Keratinocyte (primary cell): ENCODE results near the gene CHCHD1. TPM values are rescaled to one million over a fixed set of nuclear protein-coding genes. Genes with fewer than 3 reads are reported as not detected.

Source experiments
- DNase-seq: peaks from one replicate; pipeline ENCODE4 v3.0.0-alpha.2; 2011; ENCODE audit warnings: low read depth, missing footprints, low spot score
- FAIRE-seq: peaks from 2 replicates; lab custom pipeline; 2011; peaks lifted over from hg19 to GRCh38; lab: Jason Lieb, UNC
- H2AFZ ChIP-seq: 2 replicates; pipeline ENCODE4 v1.6.0; 2012; ENCODE audit warnings: low read length, control low read depth, inconsistent platforms; ENCODE audit not compliant: control insufficient read depth
- H3K27ac ChIP-seq: 2 replicates; pipeline ENCODE4 v1.5.1; 2011; ENCODE audit warnings: low read length; ENCODE audit not compliant: control insufficient read depth, insufficient read depth
- H3K27me3 ChIP-seq: 3 replicates; pipeline ENCODE4 v1.6.0; 2011; ENCODE audit warnings: low read length; ENCODE audit not compliant: control insufficient read depth, insufficient read depth; ENCODE audit errors: extremely low read depth
- H3K36me3 ChIP-seq, 2 experiments: 2 replicates in 1 of 2; 3 replicates in 1 of 2; pipeline ENCODE4 v1.5.1; 2011; ENCODE audit warnings: low read length in 2 of 2, mild to moderate bottlenecking in 1 of 2; ENCODE audit not compliant: control insufficient read depth in 2 of 2, insufficient read depth in 2 of 2; ENCODE audit errors: extremely low read depth in 1 of 2
- H3K4me1 ChIP-seq: 3 replicates; pipeline ENCODE4 v1.5.1; 2011; ENCODE audit warnings: low read length; ENCODE audit not compliant: control insufficient read depth, insufficient read depth; ENCODE audit errors: extremely low read depth
- H3K4me2 ChIP-seq: 3 replicates; pipeline ENCODE4 v1.6.0; 2011; ENCODE audit warnings: low read depth, low read length; ENCODE audit not compliant: control insufficient read depth, insufficient read depth; ENCODE audit errors: extremely low read depth
- H3K4me3 ChIP-seq, 3 experiments: fragments of 200-600 bp in 1 of 3; sonication (generic) in 1 of 3; 2 replicates in 2 of 3; 3 replicates in 1 of 3; pipeline ENCODE4 v1.5.1; 2011 to 2016; ENCODE audit warnings: low read length in 3 of 3, mild to moderate bottlenecking in 3 of 3, control low read depth in 2 of 3, inconsistent platforms in 1 of 3, low read depth in 1 of 3, mixed read lengths in 1 of 3, mixed run types in 1 of 3, moderate library complexity in 1 of 3; ENCODE audit not compliant: control insufficient read depth in 2 of 3, insufficient read depth in 2 of 3; ENCODE audit errors: extremely low read depth in 1 of 3
- H3K79me2 ChIP-seq: 2 replicates; pipeline ENCODE4 v1.6.0; 2012; ENCODE audit warnings: low read length; ENCODE audit not compliant: control insufficient read depth, insufficient read depth
- H3K9ac ChIP-seq: 3 replicates; pipeline ENCODE4 v1.6.0; 2011; ENCODE audit warnings: low read length; ENCODE audit not compliant: control insufficient read depth, insufficient read depth; ENCODE audit errors: extremely low read depth
- H3K9me1 ChIP-seq: 3 replicates; pipeline ENCODE4 v1.6.0; 2011; ENCODE audit warnings: low read length; ENCODE audit not compliant: control insufficient read depth, insufficient read depth; ENCODE audit errors: extremely low read depth
- H3K9me3 ChIP-seq: 2 replicates; pipeline ENCODE4 v1.5.1; 2012; ENCODE audit warnings: low read depth, low read length; ENCODE audit not compliant: control insufficient read depth
- H4K20me1 ChIP-seq: 3 replicates; pipeline ENCODE4 v1.6.0; 2011; ENCODE audit warnings: low read length; ENCODE audit not compliant: control insufficient read depth, insufficient read depth; ENCODE audit errors: extremely low read depth
- CTCF ChIP-seq, 3 experiments: IDR thresholded peaks in 1 of 3; conservative IDR thresholded peaks in 1 of 3; optimal IDR thresholded peaks in 1 of 3; 2 replicates in 2 of 3; 3 replicates in 1 of 3; pipeline versions ENCODE3 to v1.5.1; 2011; ENCODE audit warnings: low read length in 3 of 3, mild to moderate bottlenecking in 3 of 3, moderate library complexity in 2 of 3, control low read depth in 1 of 3, inconsistent platforms in 1 of 3; ENCODE audit not compliant: insufficient read depth in 2 of 3; ENCODE audit errors: extremely low read depth in 1 of 3
- EZH2 ChIP-seq: IDR thresholded peaks from one replicate; pipeline ENCODE4 v1.6.1; 2012; ENCODE audit warnings: inconsistent platforms, mild to moderate bottlenecking, low read length, moderate library complexity
- dilution Hi-C: fragments of 300-500 bp; cut with MboI; formaldehyde crosslinking; loops from one replicate; pipeline ENCODE4 v1.7.0; 2020; ENCODE audit warnings: low sequenced_read_pairs; ENCODE audit not compliant: extremely low pct_ligation_motif_present
- polyA plus RNA-seq, 5 experiments: library from polyadenylated mRNA; depleted of rRNA in 3 of 5; stranded (reverse) in 3 of 5; stranded (forward) in 1 of 5; unstranded in 1 of 5; fragments of >200 nt; gene quantifications; 1 replicate in 1 of 5; 2 replicates in 3 of 5; 3 replicates in 1 of 5; pipeline versions ENCODE4 v1.2.1 to v1.2.3, GENCODE V29; 2011 to 2012; ENCODE audit warnings: missing spikeins in 2 of 5, low read depth in 1 of 5, low replicate concordance in 1 of 5

Gene CHCHD1
- polyA plus RNA-seq, 1 donor (not counting 4 experiments of a cell fraction or from before 2014, with no cell fraction given) = 59.8 TPM

GRCh38 chr10:73790886-73791625 is 9.2 kb downstream of the CHCHD1 start:
- Histone ChIP-seq H3K4me2 (no peak overlapping the region), H2AFZ (no peak overlapping the region), H3K9me1 (peaks cover 3% of the 10 kb centered on the region), H4K20me1 (peaks cover 7% of the 10 kb centered on the region), H3K27me3 (no peaks in the 10 kb centered on the region), H3K4me1 (peaks cover 7% of the 10 kb centered on the region), H3K27ac (no peak overlapping the region), H3K4me3 (no peak overlapping the region), H3K79me2 (peaks cover 24% of the 10 kb centered on the region), H3K9ac (no peak overlapping the region), H3K36me3 (peaks cover 38 to 48% of the 10 kb centered on the region in 2 experiments), H3K9me3 (no peaks in the 10 kb centered on the region)
- TF ChIP-seq EZH2 = no peak
- no peak for TF ChIP-seq CTCF (optimal IDR thresholded peaks at IDR 0.05 in 1 of 3, IDR thresholded peaks at IDR 0.05 in 1 of 3, conservative IDR thresholded peaks at IDR 0.05 in 1 of 3; ENCODE audit: extremely low read depth in 1 of 3, insufficient read depth in 2 of 3, low read length in 3 of 3)
- FAIRE-seq (no peak), DNase-seq (no peak)
- dilution Hi-C loops = no loop called here

DNA sequence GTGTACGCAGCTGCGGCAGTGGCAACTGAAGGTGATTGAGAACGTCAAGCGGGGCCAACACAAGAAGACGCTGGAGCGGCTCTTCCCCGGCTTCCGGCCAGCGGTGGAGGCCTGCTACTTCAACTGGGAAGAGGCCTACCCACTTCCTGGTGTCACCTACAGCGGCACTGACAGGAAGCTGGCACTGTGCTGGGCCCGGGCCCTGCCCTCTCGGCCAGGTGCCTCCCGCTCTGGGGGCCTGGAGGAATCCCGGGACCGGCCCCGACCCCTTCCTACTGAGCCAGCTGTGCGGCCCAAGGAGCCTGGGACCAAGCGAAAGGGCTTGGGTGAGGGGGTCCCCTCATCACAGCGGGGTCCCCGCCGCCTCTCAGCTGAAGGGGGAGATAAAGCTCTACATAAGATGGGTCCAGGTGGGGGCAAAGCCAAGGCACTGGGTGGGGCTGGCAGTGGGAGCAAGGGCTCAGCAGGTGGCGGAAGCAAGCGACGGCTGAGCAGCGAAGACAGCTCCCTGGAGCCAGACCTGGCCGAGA is 10.1 kb downstream of the CHCHD1 start:
- no peaks in the 10 kb centered on the region for H3K27me3 ChIP-seq
- H3K36me3 ChIP-seq = peaks cover 43 to 55% of the 10 kb centered on the region in 2 experiments
- H3K4me3 ChIP-seq = no peak overlapping the region
- dilution Hi-C loops = no loop called here
- peaks cover 2% of the 10 kb centered on the region for H3K4me1 ChIP-seq
- H4K20me1 ChIP-seq = peaks cover 4% of the 10 kb centered on the region
- no peak overlapping the region for H3K27ac ChIP-seq
- H3K9me3 ChIP-seq = no peaks in the 10 kb centered on the region
- H3K9ac ChIP-seq = no peak overlapping the region
- no peak overlapping the region for H3K4me2 ChIP-seq
- peaks cover 3% of the 10 kb centered on the region for H3K9me1 ChIP-seq
- DNase-seq (no peak), FAIRE-seq (no peak)
- TF ChIP-seq EZH2 (no peak), CTCF (optimal IDR thresholded peaks at IDR 0.05 in 1 of 3, IDR thresholded peaks at IDR 0.05 in 1 of 3, conservative IDR thresholded peaks at IDR 0.05 in 1 of 3; ENCODE audit: extremely low read depth in 1 of 3, insufficient read depth in 2 of 3, low read length in 3 of 3) (no peak)
- no peak overlapping the region for H2AFZ ChIP-seq
- peaks cover 17% of the 10 kb centered on the region for H3K79me2 ChIP-seq
